MM.1S (cell line): ENCODE data around the gene SCAPER.

Experiments
- CTCF ChIP-seq: fragments of 300-600 bp; sonication (generic); IDR thresholded peaks from 2 replicates; pipeline ENCODE4 v1.5.1; 2016; ENCODE audit warnings: antibody characterized with exemption, low read length, mixed read lengths
- EZH2 ChIP-seq: fragments of 300-600 bp; sonication (generic); optimal IDR thresholded peaks from 2 replicates; pipeline ENCODE3; 2017; ENCODE audit warnings: low read depth, mild to moderate bottlenecking, antibody characterized with exemption, low read length, mixed read lengths

- TF ChIP-seq CTCF (no peak), EZH2 (no peak)
Observed at GRCh38 chr15:76451540-76451939, 453.6 kb downstream of the SCAPER start.
